Activated CD8-positive, alpha-beta memory T cell treated with anti-CD3 and anti-CD28 coated beads, Interleukin-2, amount 50 U/mL, for 1 hour (primary cell): ENCODE measurements around the gene GEMIN2.
"Not testable (repeated sequence)": the region's sequence is repeated elsewhere in the genome, so short reads cannot be mapped to it uniquely, and the experiment has no call there.

Experiments
- DNase-seq: peaks from one replicate; pipeline ENCODE4 v3.0.0-alpha.2; 2020; ENCODE audit errors: extremely low read depth

GEMIN2 gene

DNA sequence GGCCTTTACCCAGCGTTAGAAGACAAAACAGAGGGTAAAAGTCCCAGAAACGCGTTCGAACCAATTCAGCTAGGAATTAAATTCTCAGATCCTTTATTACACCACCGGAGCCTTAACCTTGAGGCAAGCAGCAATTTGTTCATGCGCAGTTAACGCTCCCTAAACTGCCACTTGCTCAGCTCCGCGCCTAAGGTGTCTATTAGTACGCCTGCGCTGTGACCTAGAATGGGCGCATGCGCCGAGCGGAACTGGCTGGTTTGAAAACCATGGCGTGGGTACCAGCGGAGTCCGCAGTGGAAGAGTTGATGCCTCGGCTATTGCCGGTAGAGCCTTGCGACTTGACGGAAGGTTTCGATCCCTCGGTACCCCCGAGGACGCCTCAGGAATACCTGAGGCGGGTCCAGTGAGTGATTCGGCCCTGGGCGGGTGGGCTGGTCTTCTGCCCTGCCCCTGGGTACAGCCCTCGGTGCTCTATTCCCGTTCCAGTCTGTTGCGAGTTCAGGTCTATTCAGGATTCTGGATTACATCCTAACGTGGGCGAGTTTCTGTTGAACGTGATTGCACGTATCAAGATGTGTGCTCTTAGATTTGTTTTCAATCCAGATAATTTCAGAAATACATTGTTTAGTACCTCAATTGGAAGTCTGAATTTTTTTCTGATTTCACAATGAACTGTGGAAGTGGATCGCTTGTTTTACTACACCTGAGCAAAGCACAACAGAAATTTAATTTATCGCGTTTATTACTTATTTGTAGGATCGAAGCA is at the start of gene GEMIN2:
Gene GEMIN2 (plus strand): TSS at position 251 of the 766 bp plus-strand sequence. CDS start 16 bp downstream, at position 267.
- DNase-seq, result peak; percentile 84

DNA sequence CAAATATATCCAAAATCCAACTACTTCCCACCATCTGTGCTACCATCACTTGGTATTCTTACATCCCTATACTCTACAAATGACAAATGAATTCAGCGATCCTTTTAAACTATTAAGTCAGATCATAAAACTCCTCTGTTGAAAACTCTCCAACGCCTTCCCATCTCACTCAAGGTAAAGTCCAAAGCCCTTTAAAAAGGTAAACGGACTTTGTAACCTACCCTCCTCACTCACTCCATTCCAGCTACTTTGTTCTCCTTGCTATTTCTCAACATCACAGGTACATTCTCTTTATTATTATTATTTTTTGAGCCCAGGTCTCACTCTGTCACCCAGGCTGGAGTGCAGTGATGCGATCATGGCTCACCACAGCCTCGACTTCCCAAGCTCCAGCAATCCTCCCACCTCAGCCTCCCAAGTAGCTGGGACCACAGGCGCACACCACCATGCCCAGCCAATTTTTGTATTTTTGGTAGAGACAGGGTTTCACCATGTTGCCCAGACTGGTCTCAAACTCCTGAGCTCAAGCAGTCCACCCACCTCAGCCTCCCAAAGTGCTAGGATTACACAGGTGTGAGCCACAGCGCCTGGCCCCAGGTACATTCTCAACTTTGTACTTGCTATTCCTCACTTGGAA is 44.8 kb upstream of the GEMIN2 start:
- DNase-seq, result not testable (repeated sequence)

GRCh38 chr14:39069923-39070322 is 44.2 kb upstream of the GEMIN2 start:
- no peak for DNase-seq

GRCh38 chr14:39071096-39071495 is 43.0 kb upstream of the GEMIN2 start:
- DNase-seq, result no peak

GRCh38 chr14:39080886-39081285 is 33.2 kb upstream of the GEMIN2 start:
- no peak for DNase-seq

- DNase-seq, result no peak
Measured at GRCh38 chr14:39083127-39083526, 31.0 kb upstream of the GEMIN2 start.

- no peak for DNase-seq
Measured at GRCh38 chr14:39085933-39086332, 28.2 kb upstream of the GEMIN2 start.

DNA sequence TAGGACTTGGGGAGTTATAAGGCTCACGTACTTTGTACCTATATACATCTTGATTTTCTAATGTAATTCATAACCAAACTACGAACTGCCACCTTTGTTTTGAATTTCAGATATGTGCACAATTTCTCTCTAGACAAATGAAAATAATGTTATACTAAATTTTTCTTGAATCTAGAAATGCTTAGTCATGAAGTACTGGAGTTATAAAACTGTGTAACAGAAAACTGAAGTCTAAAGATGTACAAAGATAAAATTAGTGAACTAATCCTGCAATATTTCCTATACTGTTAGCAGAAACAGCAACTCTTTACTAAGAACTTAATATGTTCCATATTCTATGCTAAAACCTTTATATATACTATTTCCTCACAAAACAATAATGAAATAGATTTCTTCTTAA is 26.6 kb upstream of the GEMIN2 start:
- DNase-seq, result no peak

DNA sequence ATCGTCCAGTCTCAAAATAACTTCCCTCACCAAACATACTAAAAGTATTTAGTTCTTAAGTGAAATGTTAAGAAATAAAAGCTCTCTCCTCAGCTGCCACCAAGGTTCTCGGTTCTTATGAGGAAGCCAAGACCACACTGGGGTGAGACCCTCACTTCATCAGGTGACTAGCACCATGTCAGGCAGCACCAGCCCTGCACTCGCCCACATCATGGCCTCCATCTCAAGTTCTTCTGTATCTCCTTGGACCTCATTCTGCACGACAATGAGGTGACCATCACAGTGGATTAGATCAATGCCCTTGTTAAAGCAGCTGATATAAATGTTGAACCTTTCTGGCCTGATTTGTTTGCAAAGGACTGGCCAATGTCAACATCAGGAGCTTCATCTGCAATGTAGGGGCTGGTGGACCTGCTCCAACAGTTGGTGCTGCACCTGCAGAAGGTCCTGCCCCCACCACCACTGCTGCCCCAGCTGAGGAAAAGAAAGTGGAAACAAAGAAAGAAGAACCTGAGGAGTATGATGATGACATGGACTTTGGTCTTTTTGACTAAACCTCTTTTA is 23.5 kb upstream of the GEMIN2 start:
- no peak for DNase-seq

DNA sequence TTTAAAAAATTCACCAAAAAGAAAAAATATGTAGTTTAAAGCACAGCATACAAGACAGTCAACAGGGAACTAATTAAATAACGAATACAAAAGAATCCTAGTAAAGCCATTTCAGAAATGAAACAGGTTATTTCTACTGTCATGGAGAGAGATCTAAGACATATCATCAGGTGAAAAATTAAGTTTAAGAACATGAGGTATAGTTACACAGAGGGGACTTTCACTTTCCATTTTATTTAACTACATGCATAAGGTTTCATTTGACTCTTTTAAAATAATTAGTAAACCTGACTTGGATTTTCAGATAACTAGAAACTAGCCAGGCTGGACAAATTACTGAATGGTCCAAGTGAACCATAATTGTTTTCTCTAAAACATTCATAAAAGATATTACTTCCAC is 22.4 kb upstream of the GEMIN2 start:
- no peak for DNase-seq

DNA sequence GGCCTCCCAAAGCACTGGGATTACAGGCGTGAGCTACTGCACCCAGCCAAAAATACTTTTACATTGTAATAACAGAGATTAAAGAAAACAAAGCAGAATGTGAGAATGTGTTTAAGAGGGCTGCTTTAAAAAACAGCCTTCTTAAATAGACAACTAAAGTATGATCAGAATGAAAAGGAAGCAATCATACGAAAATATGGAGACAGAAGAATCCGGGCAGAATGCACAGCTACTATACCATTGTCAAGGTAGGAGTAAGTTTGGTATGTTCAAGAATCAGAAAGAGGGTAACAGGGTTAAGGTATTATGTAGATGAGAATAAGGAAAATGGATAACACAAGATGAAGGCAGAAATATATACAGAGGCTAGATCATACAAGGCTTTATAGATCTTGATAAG is 19.6 kb upstream of the GEMIN2 start:
- no peak for DNase-seq

DNA sequence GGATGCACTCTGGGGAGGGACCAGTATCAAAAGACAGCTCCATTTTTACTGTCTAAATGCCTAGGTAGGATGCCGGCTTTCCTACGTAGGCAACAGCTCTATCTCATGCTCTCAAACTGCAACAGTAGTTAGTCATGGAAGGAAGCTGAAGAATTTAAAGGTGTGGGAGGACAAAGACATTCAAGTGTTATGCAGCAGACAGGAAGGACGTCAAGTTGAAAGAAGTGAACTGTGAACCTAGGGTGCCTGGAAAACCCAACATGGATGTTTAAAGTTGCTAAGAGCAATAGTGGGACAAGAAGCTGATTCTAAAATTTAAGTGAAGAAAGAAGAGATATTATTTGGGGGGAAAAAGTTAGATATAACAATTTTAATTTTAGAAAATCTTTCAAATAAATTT is 17.0 kb upstream of the GEMIN2 start:
- DNase-seq, result no peak

GRCh38 chr14:39099215-39099614 is 14.9 kb upstream of the GEMIN2 start:
- DNase-seq, result not testable (repeated sequence)

DNA sequence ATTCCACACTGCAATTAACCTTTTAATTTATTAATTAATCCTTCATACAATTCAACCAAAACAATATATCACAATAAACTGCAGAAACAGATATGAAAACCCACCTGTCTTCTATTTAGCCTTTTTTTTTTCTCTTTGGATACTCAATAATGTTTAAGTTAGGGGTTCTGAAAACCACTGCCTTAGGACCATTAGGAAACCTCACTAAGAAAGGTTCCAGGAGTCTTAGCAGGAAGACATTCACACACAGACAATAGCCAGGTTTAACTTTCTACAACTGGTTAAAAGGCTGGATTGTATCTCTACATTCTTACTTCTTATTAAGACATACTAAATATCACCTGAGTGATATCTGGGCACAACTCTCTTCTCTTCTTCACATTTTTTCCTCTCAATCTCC is 14.4 kb upstream of the GEMIN2 start:
- no peak for DNase-seq

- DNase-seq, result no peak
Measured at GRCh38 chr14:39102265-39102968, 11.7 kb upstream of the GEMIN2 start.

DNA sequence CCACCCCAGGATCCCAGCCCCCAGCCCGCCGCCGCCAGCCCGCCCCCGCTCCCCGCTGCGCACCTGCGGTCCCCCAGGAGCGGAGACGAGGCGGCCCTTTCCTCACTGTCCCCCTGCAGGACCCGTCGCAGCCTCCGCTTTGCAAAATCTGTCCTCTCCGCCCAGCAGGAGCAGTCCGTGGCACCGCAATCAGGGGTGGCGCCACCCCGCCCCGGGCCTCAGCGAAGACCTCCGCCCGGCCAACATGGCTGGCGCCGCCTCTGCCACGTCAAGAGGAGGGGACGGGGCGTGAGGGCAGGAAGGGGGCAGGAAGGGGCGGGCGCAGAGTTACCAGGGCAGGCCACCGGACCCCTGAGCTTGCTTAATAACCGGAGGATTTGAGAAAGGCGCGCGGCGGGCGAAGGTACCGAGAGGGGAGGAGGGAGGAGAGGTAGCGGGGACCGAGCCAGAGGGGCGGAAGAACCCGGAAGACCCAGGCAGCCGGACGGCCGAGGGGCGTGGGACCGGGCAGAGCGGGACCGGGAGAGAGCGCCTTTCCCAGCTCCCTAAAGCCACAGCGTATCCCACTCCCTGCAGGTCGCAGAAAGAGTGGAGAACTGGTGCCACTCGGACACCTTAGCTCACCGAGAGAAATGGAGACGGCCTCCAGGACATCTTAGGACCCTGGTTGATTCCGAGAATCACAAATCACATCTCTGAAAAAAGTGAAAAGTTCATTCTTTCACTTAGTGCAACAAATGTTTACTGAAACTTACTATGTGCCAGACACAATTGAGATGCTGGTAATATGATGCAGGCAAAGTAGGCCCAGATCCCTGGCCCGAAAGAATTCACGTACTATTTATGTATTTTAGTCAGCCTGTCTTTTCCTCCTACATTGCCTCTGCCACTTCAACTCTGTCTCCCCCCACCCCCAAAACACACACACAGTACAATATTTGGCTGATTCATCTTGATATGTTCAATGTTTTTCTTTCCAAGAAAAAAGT is 10.9 kb upstream of the GEMIN2 start, which contains the start of gene SEC23A:
Gene SEC23A (minus strand): TSS at position 267 of the 989 bp plus-strand sequence. CDS start 7,117 bp downstream, outside the sequence.
- DNase-seq, result peak; percentile 55

DNA sequence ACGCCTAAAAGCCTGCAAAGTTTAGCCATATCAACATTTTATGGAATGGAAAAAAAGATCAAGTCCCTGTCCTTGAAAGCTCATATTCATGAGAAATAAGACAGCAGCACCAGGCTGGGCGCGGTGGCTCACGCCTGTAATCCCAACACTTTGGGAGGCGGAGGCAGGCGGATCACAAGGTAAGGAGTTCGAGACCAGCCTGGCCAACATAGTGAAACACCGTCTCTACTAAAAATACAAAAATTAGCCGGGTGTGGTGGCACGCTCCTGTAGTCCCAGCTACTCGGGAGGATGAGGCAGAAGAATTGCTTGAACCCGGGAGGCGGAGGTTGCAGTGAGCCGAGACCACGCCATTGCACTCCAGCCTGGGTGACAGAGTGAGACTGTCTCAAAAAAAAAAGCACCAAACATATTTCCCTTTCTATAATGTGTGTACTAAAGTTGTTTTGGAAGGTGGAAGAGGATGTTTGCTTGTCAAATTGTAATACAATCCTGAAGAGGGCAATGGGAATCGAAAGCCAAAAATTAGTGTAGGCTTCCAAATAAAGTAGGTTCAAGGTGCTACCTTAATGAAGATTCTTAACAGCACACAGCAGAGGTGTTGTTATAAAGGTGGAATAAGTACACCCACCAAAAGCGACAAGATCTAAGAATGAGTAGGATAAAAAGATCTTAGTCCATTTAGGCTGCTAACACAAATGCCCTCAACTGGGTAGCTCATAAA is 9.9 kb upstream of the GEMIN2 start:
- not testable (repeated sequence) for DNase-seq

- no peak for DNase-seq
Measured at GRCh38 chr14:39107591-39107996, 6.5 kb upstream of the GEMIN2 start.

GRCh38 chr14:39108791-39109190 is 5.3 kb upstream of the GEMIN2 start:
- no peak for DNase-seq
